Brain microvascular endothelial cell (primary cell): ENCODE measurements around the gene PHAF1.
A peak's percentile ranks its signal among the peaks of the same experiment; 100 is the strongest.

Experiments used
- DNase-seq: peaks from one replicate; pipeline ENCODE4 v3.0.0-alpha.2; 2020
- H3K27ac ChIP-seq: fragments of 250-450 bp; sonication (Bioruptor Pico); 2 replicates; pipeline ENCODE4 v1.5.1; 2020; ENCODE audit warnings: mild to moderate bottlenecking, moderate library complexity
- H3K27me3 ChIP-seq: fragments of 250-450 bp; sonication (Bioruptor Pico); replicated peaks from 2 replicates; pipeline ENCODE4 v1.5.1; 2020; ENCODE audit warnings: mild to moderate bottlenecking
- H3K36me3 ChIP-seq: fragments of 250-450 bp; sonication (Bioruptor Pico); replicated peaks from 2 replicates; pipeline ENCODE4 v1.5.1; 2020; ENCODE audit warnings: mild to moderate bottlenecking
- H3K4me3 ChIP-seq: 2 replicates; pipeline ENCODE4 v1.5.1; 2011; ENCODE audit warnings: low read depth, mild to moderate bottlenecking, control low read depth, low read length, moderate library complexity
- CTCF ChIP-seq: IDR thresholded peaks from 2 replicates; pipeline ENCODE4 v1.5.1; 2011; ENCODE audit warnings: low read depth, mild to moderate bottlenecking, moderate library complexity, low read length, control low read depth, inconsistent platforms; ENCODE audit errors: missing control alignments
- in situ Hi-C: cut with HindIII; loops from 2 replicates; pipeline ENCODE4 v1.10.0; 2017; ENCODE audit warnings: low sequenced_read_pairs, low pct_ligation_motif_present

Gene PHAF1

GRCh38 chr16:67100569-67101310, 9.0 kb upstream of the PHAF1 start:
- DNase-seq = no peak
- H3K27me3 ChIP-seq = no peaks in the 10 kb centered on the region
- peaks cover 3% of the 10 kb centered on the region for H3K36me3 ChIP-seq
- H3K27ac ChIP-seq = no peak overlapping the region
- no peak overlapping the region for H3K4me3 ChIP-seq
- in situ Hi-C loops = no loop called here
- TF ChIP-seq CTCF = peak; percentile 14

GRCh38 chr16:67101311-67102082, 8.2 kb upstream of the PHAF1 start:
- in situ Hi-C loops = no loop called here
- no peak for TF ChIP-seq CTCF

GRCh38 chr16:67104061-67104460, 5.7 kb upstream of the PHAF1 start:
- Histone ChIP-seq H3K36me3 (peaks cover 3% of the 10 kb centered on the region), H3K4me3 (no peak overlapping the region), H3K27ac (no peak overlapping the region), H3K27me3 (no peaks in the 10 kb centered on the region)
- in situ Hi-C loops = no loop called here
- peak; percentile 66 for TF ChIP-seq CTCF
- DNase-seq = no peak

More at GRCh38 chr16:67101311-67102082, 8.2 kb upstream of the PHAF1 start:
- peaks cover 3% of the 10 kb centered on the region for H3K36me3 ChIP-seq
- no peak overlapping the region for H3K27ac ChIP-seq
- H3K4me3 ChIP-seq = no peak overlapping the region
- no peaks in the 10 kb centered on the region for H3K27me3 ChIP-seq
- no peak for DNase-seq

GRCh38 chr16:67104845-67105244, 4.9 kb upstream of the PHAF1 start:
- Histone ChIP-seq H3K27me3 (no peaks in the 10 kb centered on the region), H3K4me3 (no peak overlapping the region), H3K36me3 (no peaks in the 10 kb centered on the region), H3K27ac (no peak overlapping the region)
- TF ChIP-seq CTCF = no peak
- in situ Hi-C loops = no loop called here
- DNase-seq = no peak

GRCh38 chr16:67105246-67105645, 4.5 kb upstream of the PHAF1 start:
- TF ChIP-seq CTCF = no peak
- in situ Hi-C loops = no loop called here
- Histone ChIP-seq H3K4me3 (no peak overlapping the region), H3K27ac (no peak overlapping the region), H3K36me3 (no peaks in the 10 kb centered on the region), H3K27me3 (no peaks in the 10 kb centered on the region)
- no peak for DNase-seq
